GM12878 (cell line): Measurements from ENCODE around the gene LPGAT1. TPM values are rescaled to one million over a fixed set of nuclear protein-coding genes. Genes with fewer than 3 reads are reported as not detected.

ENCODE experiments used
- ATAC-seq: fragments of 200-7000 bp; cut with Tn5 transposase; 3 replicates; pipeline ENCODE4 v1.9.1; 2020; ENCODE audit warnings: mild to moderate bottlenecking, moderate library complexity
- BruUV-seq: library from RNA; stranded (reverse); fragments of 400-500 nt; replicated peaks from 2 replicates; lab custom pipeline; 2021; lab: Mats Ljungman, UMichigan
- CTCF ChIA-PET: fragments of 300-600 bp; sonication (Branson Sonifier 250); formaldehyde crosslinking; extraction: SDS; loops from one replicate; lab custom pipeline; 2021; ENCODE audit warnings: inconsistent platforms; lab: Yijun Ruan, JAX
- POLR2A ChIA-PET: fragments of 350-600 bp; formaldehyde crosslinking; extraction: SDS; loops from one replicate; lab custom pipeline; 2021; ENCODE audit warnings: inconsistent platforms; lab: Charles Lee
- RAD21 ChIA-PET: fragments of 300-600 bp; sonication (Branson Sonifier 250); formaldehyde crosslinking; loops from one replicate; lab custom pipeline; 2023; ENCODE audit warnings: antibody characterized with exemption; ENCODE audit not compliant: unreplicated experiment; lab: Charles Lee
- SMC1A ChIA-PET: fragments of 300-600 bp; sonication (Branson Sonifier 250); formaldehyde crosslinking; loops from one replicate; lab custom pipeline; 2023; ENCODE audit not compliant: unreplicated experiment, uncharacterized antibody; lab: Charles Lee
- DNase-seq: peaks from one replicate; pipeline ENCODE4 v3.0.0-alpha.2; 2011; ENCODE audit warnings: low read depth, low spot score
- FAIRE-seq: peaks from 3 replicates; lab custom pipeline; 2011; peaks lifted over from hg19 to GRCh38; lab: Jason Lieb, UNC
- H2AFZ ChIP-seq: 2 replicates; pipeline ENCODE4 v1.6.0; 2011; ENCODE audit warnings: low read depth, low read length, control low read depth; ENCODE audit not compliant: control insufficient read depth
- H3K27ac ChIP-seq: 2 replicates; pipeline ENCODE4 v1.5.1; 2011; ENCODE audit warnings: control low read depth; ENCODE audit not compliant: control insufficient read depth, insufficient read depth
- H3K27me3 ChIP-seq, 2 experiments: replicated peaks in 1 of 2; 2 replicates each; pipeline versions ENCODE4 v1.6.0 to v1.6.1; 2011; ENCODE audit warnings: low read length in 1 of 2; ENCODE audit not compliant: control insufficient read depth in 2 of 2, insufficient read depth in 2 of 2
- H3K36me3 ChIP-seq, 2 experiments: 2 replicates each; pipeline ENCODE4 v1.5.1; 2011; ENCODE audit warnings: low read length in 1 of 2; ENCODE audit not compliant: control insufficient read depth in 2 of 2, insufficient read depth in 2 of 2
- H3K4me1 ChIP-seq: 2 replicates; pipeline ENCODE4 v1.6.1; 2011; ENCODE audit warnings: mild to moderate bottlenecking, low read length, moderate library complexity, mixed read lengths; ENCODE audit not compliant: control insufficient read depth, insufficient read depth
- H3K4me2 ChIP-seq: 2 replicates; pipeline ENCODE4 v1.6.0; 2011; ENCODE audit warnings: control low read depth; ENCODE audit not compliant: control insufficient read depth, insufficient read depth
- H3K4me3 ChIP-seq: fragments of 200-600 bp; sonication (generic); 2 replicates; pipeline ENCODE4 v1.5.1; 2016
- H3K79me2 ChIP-seq: 2 replicates; pipeline ENCODE4 v1.6.0; 2011; ENCODE audit warnings: low read length; ENCODE audit not compliant: control insufficient read depth, insufficient read depth
- H3K9ac ChIP-seq: 2 replicates; pipeline ENCODE4 v1.8.0; 2011; ENCODE audit warnings: low read length, control low read depth, mixed read lengths; ENCODE audit not compliant: control insufficient read depth, insufficient read depth
- H3K9me3 ChIP-seq: replicated peaks from 3 replicates; pipeline ENCODE4 v1.5.1; 2011; ENCODE audit warnings: mild to moderate bottlenecking, low read length; ENCODE audit not compliant: control insufficient read depth, insufficient read depth
- H4K20me1 ChIP-seq: 2 replicates; pipeline ENCODE4 v1.6.0; 2011; ENCODE audit not compliant: control insufficient read depth, insufficient read depth
- ESRRA ChIP-seq: IDR thresholded peaks from 2 replicates; pipeline ENCODE4 v1.6.1; 2012; ENCODE audit warnings: mild to moderate bottlenecking, low read length, improper control_type of control experiment
- EZH2 ChIP-seq: IDR thresholded peaks from 2 replicates; pipeline ENCODE4 v1.6.1; 2012; ENCODE audit warnings: low read depth, mild to moderate bottlenecking, control low read depth, inconsistent platforms, low read length, borderline replicate concordance; ENCODE audit not compliant: control insufficient read depth
- SMARCA5 ChIP-seq: fragments of 450-650 bp; IDR thresholded peaks from 2 replicates; pipeline ENCODE4 v1.6.1; 2017; ENCODE audit warnings: mild to moderate bottlenecking
- WGBS: methylation state at CpG from one replicate; pipeline ENCODE4 v1.1.6; 2016; ENCODE audit warnings: low lambda C conversion rate; ENCODE audit not compliant: insufficient replicate concordance, insufficient coverage; ENCODE audit errors: missing lambda C conversion rate; 5-methylcytosine and 5-hydroxymethylcytosine counted together
- in situ Hi-C: fragments of 300-500 bp; cut with MboI; formaldehyde crosslinking; loops from 9 replicates; pipeline ENCODE4 v1.14.3; 2018; ENCODE audit warnings: mixed read lengths
- intact Hi-C: fragments of 100-400 bp; cut with micrococcal nuclease; formaldehyde crosslinking; loops from one replicate; pipeline ENCODE4 v1.14.2; 2022; ENCODE audit not compliant: unreplicated experiment
- polyA plus RNA-seq, 11 experiments: library from polyadenylated mRNA; depleted of rRNA in 4 of 11; unstranded in 6 of 11; stranded (reverse) in 5 of 11; fragments of >200 nt; fragmentation: Nextera tagmentation in 4 of 11; fragmentation: Illumina TruSeq in 1 of 11; extraction: Ambion mirVana in 4 of 11; extraction: Trizol in 1 of 11; gene quantifications; 1 replicate in 1 of 11; 2 replicates in 10 of 11; pipeline versions ENCODE4 v1.2.1 to v1.2.3, GENCODE V29; 2011 to 2016; ENCODE audit warnings: inconsistent platforms in 2 of 11, missing spikeins in 2 of 11, low read depth in 1 of 11
- total RNA-seq, 4 experiments: library from RNA; depleted of rRNA in 3 of 4; stranded (reverse); fragments of >200 nt in 3 of 4; fragmentation: Illumina TruSeq in 1 of 4; extraction: Trizol in 1 of 4; gene quantifications; 2 replicates each; pipeline versions ENCODE4 v1.2.1 to v1.2.3, GENCODE V29; 2013 to 2021
- TF ChIP-seq, protein P1 (sequence below): fragments of 450-650 bp; IDR thresholded peaks from 2 replicates; pipeline ENCODE4 v1.6.1; 2014; ENCODE audit warnings: mild to moderate bottlenecking

Gene LPGAT1
- total and polyA plus RNA-seq, 10 of the 15 experiments (the other 5 are each of a cell fraction or from before 2014, with no cell fraction given) = 5.8 to 40.6 (median 19.2) TPM

DNA sequence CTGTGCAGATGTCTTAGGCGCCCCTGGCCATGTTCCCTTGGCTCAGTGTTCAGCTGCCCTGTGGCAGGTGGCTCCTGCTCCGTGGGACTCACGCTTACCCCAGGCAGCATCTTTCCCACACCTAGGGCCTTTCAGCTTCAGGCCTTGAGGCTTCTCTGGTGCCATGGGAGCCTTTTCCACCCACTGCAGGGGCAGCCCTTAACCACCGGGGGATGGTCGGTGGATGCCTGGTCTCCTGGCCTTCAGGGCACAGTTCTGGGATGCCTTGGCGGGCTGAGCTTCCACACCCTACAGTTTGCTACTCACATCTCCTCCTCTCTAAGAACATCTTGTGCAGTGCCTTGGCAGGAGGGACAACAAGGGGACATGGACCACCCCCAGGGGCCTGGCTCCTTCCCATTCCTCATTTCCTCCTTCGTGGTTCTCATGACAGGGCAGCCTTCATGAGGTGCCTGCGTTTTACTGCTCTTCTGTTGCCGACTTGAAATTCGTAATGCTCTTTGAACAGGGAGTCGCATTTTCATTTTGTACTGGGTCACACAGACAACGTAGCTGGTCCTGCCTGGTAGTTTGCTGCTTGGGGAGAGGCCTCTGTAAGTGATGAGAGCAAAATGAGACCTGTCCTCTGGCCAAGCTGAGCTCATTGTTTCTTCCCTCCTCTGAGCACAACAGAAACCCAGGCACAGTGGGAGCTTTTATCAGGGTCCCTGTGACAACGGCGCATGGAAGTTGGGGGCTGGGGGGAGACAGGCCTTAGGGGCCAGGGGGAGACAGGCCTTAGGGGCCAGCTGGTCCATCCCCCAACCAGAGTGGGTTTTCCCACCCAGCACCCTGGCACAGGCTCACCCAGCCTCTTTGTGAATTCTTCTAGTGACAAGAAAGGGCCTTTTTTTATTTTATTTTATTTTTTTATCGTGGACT, 93.2 kb downstream of the LPGAT1 start:
- POLR2A ChIA-PET = no interaction called here
- WGBS = 72% methylated on average over 15 of the region's 15 CpGs

More for the DNA sequence above, 93.2 kb downstream of the LPGAT1 start:
- Histone ChIP-seq H3K4me1 (peaks cover 27% of the 10 kb centered on the region), H2AFZ (no peak overlapping the region), H3K4me3 (no peak overlapping the region), H4K20me1 (no peaks in the 10 kb centered on the region), H3K9me3 (no peaks in the 10 kb centered on the region), H3K79me2 (no peaks in the 10 kb centered on the region), H3K27ac (no peak overlapping the region), H3K27me3 (no peaks in the 10 kb centered on the region), H3K36me3 (no peaks in the 10 kb centered on the region), H3K9ac (no peak overlapping the region), H3K4me2 (no peak overlapping the region)
- TF ChIP-seq SMARCA5 = no peak
- TF ChIP-seq, protein P1, sequence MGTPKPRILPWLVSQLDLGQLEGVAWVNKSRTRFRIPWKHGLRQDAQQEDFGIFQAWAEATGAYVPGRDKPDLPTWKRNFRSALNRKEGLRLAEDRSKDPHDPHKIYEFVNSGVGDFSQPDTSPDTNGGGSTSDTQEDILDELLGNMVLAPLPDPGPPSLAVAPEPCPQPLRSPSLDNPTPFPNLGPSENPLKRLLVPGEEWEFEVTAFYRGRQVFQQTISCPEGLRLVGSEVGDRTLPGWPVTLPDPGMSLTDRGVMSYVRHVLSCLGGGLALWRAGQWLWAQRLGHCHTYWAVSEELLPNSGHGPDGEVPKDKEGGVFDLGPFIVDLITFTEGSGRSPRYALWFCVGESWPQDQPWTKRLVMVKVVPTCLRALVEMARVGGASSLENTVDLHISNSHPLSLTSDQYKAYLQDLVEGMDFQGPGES = no peak
- TF ChIP-seq ESRRA = no peak
- no peak for TF ChIP-seq EZH2
- intact Hi-C loops = no loop called here
- ChIA-PET RAD21 (interaction anchor here (1.7 kb wide), 1 partner anchor 39 kb away, joined by 6 read pairs; no protein-coding TSS in a partner anchor), SMC1A (interaction anchor here (1.1 to 1.6 kb wide), 3 partner anchors 24 to 87 kb away, joined by 3 to 7 read pairs (median 4); no protein-coding TSS in a partner anchor), CTCF (interaction anchor here (1.3 kb wide), 1 partner anchor 57 kb away, joined by 3 read pairs; no protein-coding TSS in a partner anchor)
- DNase-seq (no peak), ATAC-seq (no peak), FAIRE-seq (no peak)
- no TSS peak for BruUV-seq
- in situ Hi-C loops = no loop called here
